Natural killer cell (primary cell): Measurements from ENCODE around the gene CPNE4. TPM values are rescaled to one million over a fixed set of nuclear protein-coding genes. Genes with fewer than 3 reads are reported as not detected.

Experiments
- ATAC-seq, 3 donors: fragments of 150-1000 bp in 2 of 3; fragments of 200-7000 bp in 1 of 3; cut with Tn5 transposase; 1 replicate in 1 of 3; 2 replicates in 2 of 3; pipeline ENCODE4 v1.10.0; 2021; ENCODE audit warnings: mild to moderate bottlenecking in 2 of 3, moderate library complexity in 2 of 3
- DNase-seq, 2 donors: peaks; one replicate each; pipeline versions ENCODE4 v3.0.0 to v3.0.0-alpha.2; 2013 to 2021; ENCODE audit warnings: mixed read lengths in 1 of 2
- H3K27ac ChIP-seq: one replicate; pipeline ENCODE4 v1.5.1; 2013; ENCODE audit warnings: mild to moderate bottlenecking, low read length
- H3K27me3 ChIP-seq: one replicate; pipeline ENCODE4 v1.6.1; 2013; ENCODE audit warnings: low read length; ENCODE audit not compliant: control insufficient read depth, insufficient read depth
- H3K36me3 ChIP-seq: one replicate; pipeline ENCODE4 v1.6.1; 2013; ENCODE audit warnings: low read length; ENCODE audit not compliant: control insufficient read depth, insufficient read depth
- H3K4me1 ChIP-seq: one replicate; pipeline ENCODE4 v1.6.1; 2013; ENCODE audit warnings: low read length; ENCODE audit not compliant: control insufficient read depth, insufficient read depth
- H3K4me3 ChIP-seq: one replicate; pipeline ENCODE4 v1.5.1; 2013; ENCODE audit warnings: low read length
- H3K9me3 ChIP-seq: one replicate; pipeline ENCODE4 v1.6.1; 2013; ENCODE audit warnings: low read length; ENCODE audit not compliant: control insufficient read depth, insufficient read depth
- H3K27ac Mint-ChIP-seq, 2 donors: one replicate each; pipeline ENCODE4 v1.8.0; 2022; ENCODE audit warnings: mild to moderate bottlenecking in 2 of 2, mixed read lengths in 2 of 2, moderate library complexity in 1 of 2
- H3K27me3 Mint-ChIP-seq, 2 donors: one replicate each; pipeline ENCODE4 v1.8.0; 2022; ENCODE audit warnings: low read depth in 2 of 2, mixed read lengths in 2 of 2
- H3K36me3 Mint-ChIP-seq: one replicate; pipeline ENCODE4 v1.8.0; 2022; ENCODE audit warnings: mixed read lengths
- H3K4me1 Mint-ChIP-seq, 2 donors: one replicate each; pipeline ENCODE4 v1.8.0; 2022; ENCODE audit warnings: mixed read lengths in 2 of 2
- H3K4me3 Mint-ChIP-seq: one replicate; pipeline ENCODE4 v1.8.0; 2022; ENCODE audit warnings: mild to moderate bottlenecking, moderate library complexity, mixed read lengths
- H3K9me3 Mint-ChIP-seq, 2 donors: one replicate each; pipeline ENCODE4 v1.8.0; 2022; ENCODE audit warnings: mixed read lengths in 2 of 2
- CTCF ChIP-seq: fragments of 200-600 bp; IDR thresholded peaks from one replicate; pipeline ENCODE4 v1.8.0; 2022; ENCODE audit warnings: antibody characterized with exemption
- WGBS: methylation state at CpG from one replicate; pipeline ENCODE4 v1.1.7; 2013; ENCODE audit warnings: missing lambda C conversion rate; ENCODE audit not compliant: insufficient coverage; 5-methylcytosine and 5-hydroxymethylcytosine counted together
- intact Hi-C: fragments of 100-400 bp; cut with micrococcal nuclease; formaldehyde crosslinking; loops from one replicate; pipeline ENCODE4 v1.14.2; 2022
- total RNA-seq, 4 donors: library from RNA; stranded (reverse); fragments of 120-200 nt in 1 of 4; gene quantifications; one replicate each; pipeline versions ENCODE4 v1.2.3 to v1.2.4, GENCODE V29; 2013 to 2022

Gene CPNE4
- total RNA-seq, 3 donors from 2014 or later (not counting 1 experiment from before 2014, with no cell fraction given): not detected

- TF ChIP-seq CTCF: no peak
- WGBS: 51% methylated on average over 3 of the region's 3 CpGs
- intact Hi-C loops: no loop called here
- DNase-seq: no peak
- no peak overlapping the region for H3K27ac Mint-ChIP-seq
- no peaks in the 10 kb centered on the region for H3K36me3 Mint-ChIP-seq
- no peaks in the 10 kb centered on the region for H3K9me3 ChIP-seq
- H3K36me3 ChIP-seq: no peaks in the 10 kb centered on the region
- H3K27ac ChIP-seq: no peak overlapping the region
- H3K9me3 Mint-ChIP-seq: peaks cover 0 to 2% of the 10 kb centered on the region in 2 donors
- no peak overlapping the region for H3K4me3 ChIP-seq
- no peaks in the 10 kb centered on the region for H3K4me1 Mint-ChIP-seq
- ATAC-seq: no peak
- no peaks in the 10 kb centered on the region for H3K4me1 ChIP-seq
- peaks cover 0 to 3% of the 10 kb centered on the region in 2 donors for H3K27me3 Mint-ChIP-seq
- no peak overlapping the region for H3K4me3 Mint-ChIP-seq
- no peaks in the 10 kb centered on the region for H3K27me3 ChIP-seq
Measured at GRCh38 chr3:131846296-131846924, 188.4 kb downstream of the CPNE4 start.

- Histone ChIP-seq H3K4me3 (no peak overlapping the region), H3K36me3 (no peaks in the 10 kb centered on the region), H3K4me1 (no peaks in the 10 kb centered on the region), H3K9me3 (no peaks in the 10 kb centered on the region), H3K27ac (no peak overlapping the region), H3K27me3 (no peaks in the 10 kb centered on the region)
- Mint-ChIP-seq H3K27ac (no peak overlapping the region), H3K4me3 (no peak overlapping the region), H3K27me3 (peaks cover 0 to 3% of the 10 kb centered on the region in 2 donors), H3K36me3 (no peaks in the 10 kb centered on the region), H3K9me3 (peaks cover 0 to 2% of the 10 kb centered on the region in 2 donors), H3K4me1 (no peaks in the 10 kb centered on the region)
- DNase-seq (no peak), ATAC-seq (no peak)
- TF ChIP-seq CTCF: no peak
- intact Hi-C loops: no loop called here
- WGBS: 85% methylated on average over 3 of the region's 9 CpGs
Measured at GRCh38 chr3:131843174-131843573, 191.6 kb downstream of the CPNE4 start.

- 20% methylated on average over 1 of the region's 1 CpG for WGBS
- no peaks in the 10 kb centered on the region for H3K27me3 Mint-ChIP-seq
- H3K36me3 Mint-ChIP-seq: no peaks in the 10 kb centered on the region
- ATAC-seq (no peak), DNase-seq (no peak)
- no peaks in the 10 kb centered on the region for H3K4me1 Mint-ChIP-seq
- H3K4me3 ChIP-seq: no peak overlapping the region
- peaks cover 0 to 2% of the 10 kb centered on the region in 2 donors for H3K9me3 Mint-ChIP-seq
- no peaks in the 10 kb centered on the region for H3K4me1 ChIP-seq
- H3K27ac Mint-ChIP-seq: no peak overlapping the region
- no peak for TF ChIP-seq CTCF
- H3K9me3 ChIP-seq: no peaks in the 10 kb centered on the region
- no peak overlapping the region for H3K27ac ChIP-seq
- intact Hi-C loops: no loop called here
- H3K27me3 ChIP-seq: no peaks in the 10 kb centered on the region
- H3K4me3 Mint-ChIP-seq: no peak overlapping the region
- no peaks in the 10 kb centered on the region for H3K36me3 ChIP-seq
Measured at GRCh38 chr3:131840156-131840797, 194.5 kb downstream of the CPNE4 start.
